Muscle of arm (tissue), 12 donors: ENCODE data around the gene ZNF3. TPM values are rescaled to one million over a fixed set of nuclear protein-coding genes. Genes with fewer than 3 reads are reported as not detected.

ENCODE experiments used
- DNase-seq: peaks from one replicate; pipeline ENCODE4 v3.0.0-alpha.2; 2013
- polyA plus RNA-seq, 12 donors: library from polyadenylated mRNA; unstranded; fragments of 120-200 nt; gene quantifications; one replicate each; pipeline ENCODE4 v1.2.1, GENCODE V29; 2013; ENCODE audit not compliant: insufficient read length in 12 of 12

ZNF3 gene
- polyA plus RNA-seq, 12 donors, result 19.9 to 34.7 (median 27.9) TPM; not detected in 1

GRCh38 chr7:100061518-100062193 lies 19.9 kb downstream of the ZNF3 start:
- no peak for DNase-seq

- DNase-seq, result no peak
Observed at GRCh38 chr7:100059251-100059739, 22.2 kb downstream of the ZNF3 start.

- DNase-seq, result no peak
Observed at GRCh38 chr7:100057006-100057405, 24.5 kb downstream of the ZNF3 start.

GRCh38 chr7:100053215-100053614 lies 28.3 kb downstream of the ZNF3 start:
- DNase-seq, result peak; percentile 48

- DNase-seq, result no peak
Observed at GRCh38 chr7:100051611-100052010, 29.9 kb downstream of the ZNF3 start.

GRCh38 chr7:100049441-100050291 lies 31.9 kb downstream of the ZNF3 start, which contains the start of gene ZSCAN21:
ZSCAN21 (plus strand) TSS chr7:100049774; CDS start chr7:100057007, 7,233 bp downstream.
- peak; percentile 92 for DNase-seq

- DNase-seq, result no peak
Observed at GRCh38 chr7:100048680-100049079, 32.8 kb downstream of the ZNF3 start.

- DNase-seq, result no peak
Observed at GRCh38 chr7:100044718-100045117, 36.8 kb downstream of the ZNF3 start.

GRCh38 chr7:100040575-100040974 lies 40.9 kb downstream of the ZNF3 start:
- no peak for DNase-seq

GRCh38 chr7:100038326-100038725 lies 43.2 kb downstream of the ZNF3 start:
- DNase-seq, result no peak

- no peak for DNase-seq
Observed at GRCh38 chr7:100035876-100036275, 45.6 kb downstream of the ZNF3 start.

GRCh38 chr7:100034871-100035510 lies 46.5 kb downstream of the ZNF3 start:
- DNase-seq, result no peak

- no peak for DNase-seq
Observed at GRCh38 chr7:100033526-100033925, 48.0 kb downstream of the ZNF3 start.

GRCh38 chr7:100029596-100029995 lies 51.9 kb downstream of the ZNF3 start:
- DNase-seq, result no peak

- DNase-seq, result no peak
Observed at GRCh38 chr7:100027197-100027596, 54.3 kb downstream of the ZNF3 start.

- DNase-seq, result no peak
Observed at GRCh38 chr7:100024020-100024619, 57.4 kb downstream of the ZNF3 start.

GRCh38 chr7:100023526-100023925 lies 58.0 kb downstream of the ZNF3 start:
- DNase-seq, result no peak

GRCh38 chr7:100022621-100023020 lies 58.9 kb downstream of the ZNF3 start:
- no peak for DNase-seq

- no peak for DNase-seq
Observed at GRCh38 chr7:100021297-100021696, 60.2 kb downstream of the ZNF3 start.
